Subcutaneous adipose tissue (tissue), 4 donors: ENCODE data around the gene QRICH1. TPM values are rescaled to one million over a fixed set of nuclear protein-coding genes. Genes with fewer than 3 reads are reported as not detected.

Source experiments
- CTCF ChIP-seq: fragments of 450-650 bp; IDR thresholded peaks from one replicate; pipeline ENCODE4 v1.5.1; 2016; ENCODE audit warnings: low read depth, mild to moderate bottlenecking, control low read depth, antibody characterized with exemption, moderate library complexity
- total RNA-seq, 4 donors: library from RNA; depleted of rRNA; stranded (reverse); fragments of >200 nt; gene quantifications; one replicate each; pipeline ENCODE4 v1.1.0, GENCODE V29; 2016

Gene QRICH1
- total RNA-seq, 4 donors from 2014 or later = 47.9 to 90.7 (median 76.5) TPM

GRCh38 chr3:49132073-49132436 lies 38.2 kb upstream of the QRICH1 start:
- TF ChIP-seq CTCF = no peak

GRCh38 chr3:49131576-49131975 lies 37.7 kb upstream of the QRICH1 start:
- no peak for TF ChIP-seq CTCF

- TF ChIP-seq CTCF = no peak
These were observed 37.2 kb upstream of the QRICH1 start for GRCh38 chr3:49131040-49131439.

- no peak for TF ChIP-seq CTCF
These were observed 31.3 kb upstream of the QRICH1 start for GRCh38 chr3:49124991-49125670.

GRCh38 chr3:49124203-49124602 lies 30.3 kb upstream of the QRICH1 start:
- TF ChIP-seq CTCF = no peak

- no peak for TF ChIP-seq CTCF
These were observed 29.8 kb upstream of the QRICH1 start for GRCh38 chr3:49123687-49124086.

- no peak for TF ChIP-seq CTCF
These were observed 29.1 kb upstream of the QRICH1 start for GRCh38 chr3:49122886-49123545.
